GM23338 (cell line): Measurements from ENCODE around the gene RNU1-3. TPM values are rescaled to one million over a fixed set of nuclear protein-coding genes. Genes with fewer than 3 reads are reported as not detected.
A peak's percentile ranks its signal among the peaks of the same experiment; 100 is the strongest.
"Not testable (repeated sequence)": the region's sequence is repeated elsewhere in the genome, so short reads cannot be mapped to it uniquely, and the experiment has no call there.

Source experiments
- ATAC-seq: fragments of 200-7000 bp; cut with Tn5 transposase; 3 replicates; pipeline ENCODE4 v1.9.1; 2020
- DNase-seq: peaks from one replicate; pipeline ENCODE4 v3.0.0-alpha.2; 2015; ENCODE audit warnings: low spot score
- H2AFZ ChIP-seq: fragments of 200-600 bp; sonication (generic); 2 replicates; pipeline ENCODE4 v1.8.0; 2016; ENCODE audit warnings: antibody characterized with exemption, mild to moderate bottlenecking, moderate library complexity
- H3F3A ChIP-seq: fragments of 200-600 bp; sonication (generic); replicated peaks from 2 replicates; pipeline ENCODE4 v1.8.0; 2017; ENCODE audit warnings: antibody characterized with exemption, mixed run types, low read depth
- H3K27ac ChIP-seq: fragments of 200-600 bp; sonication (generic); 2 replicates; pipeline ENCODE4 v1.6.1; 2016; ENCODE audit warnings: low read depth
- H3K27me3 ChIP-seq: fragments of 200-600 bp; sonication (generic); 2 replicates; pipeline ENCODE4 v1.8.0; 2016; ENCODE audit warnings: mild to moderate bottlenecking, mixed run types, moderate library complexity; ENCODE audit not compliant: insufficient read depth
- H3K36me3 ChIP-seq: fragments of 200-600 bp; sonication (generic); 2 replicates; pipeline ENCODE4 v1.8.0; 2016; ENCODE audit warnings: mild to moderate bottlenecking; ENCODE audit not compliant: insufficient read depth
- H3K4me1 ChIP-seq: fragments of 200-600 bp; sonication (generic); 2 replicates; pipeline ENCODE4 v1.8.0; 2016; ENCODE audit warnings: mild to moderate bottlenecking, moderate library complexity; ENCODE audit not compliant: insufficient read depth
- H3K4me2 ChIP-seq: fragments of 200-600 bp; sonication (generic); 2 replicates; pipeline ENCODE4 v1.7.1; 2017; ENCODE audit warnings: mixed run types
- H3K4me3 ChIP-seq: fragments of 200-600 bp; sonication (generic); 2 replicates; pipeline ENCODE4 v1.6.1; 2016; ENCODE audit warnings: mixed run types
- H3K79me2 ChIP-seq: fragments of 200-600 bp; sonication (generic); replicated peaks from 2 replicates; pipeline ENCODE4 v1.8.0; 2017; ENCODE audit warnings: mild to moderate bottlenecking; ENCODE audit not compliant: insufficient read depth
- H3K9me2 ChIP-seq: fragments of 200-600 bp; sonication (generic); 2 replicates; pipeline ENCODE4 v1.8.0; 2017; ENCODE audit not compliant: insufficient read depth
- H4K20me1 ChIP-seq: fragments of 200-600 bp; sonication (generic); replicated peaks from 2 replicates; pipeline ENCODE4 v1.8.0; 2017; ENCODE audit warnings: mild to moderate bottlenecking; ENCODE audit not compliant: insufficient read depth
- H3K27ac Mint-ChIP-seq: 2 replicates; pipeline ENCODE4 v1.8.0; 2020; ENCODE audit warnings: inconsistent platforms, mild to moderate bottlenecking, moderate library complexity, mixed read lengths
- H3K27me3 Mint-ChIP-seq: 3 replicates; pipeline ENCODE4 v1.8.0; 2022; ENCODE audit warnings: low read depth, mild to moderate bottlenecking, moderate library complexity, mixed read lengths, inconsistent platforms; ENCODE audit not compliant: insufficient read depth, poor library complexity
- H3K36me3 Mint-ChIP-seq: 3 replicates; pipeline ENCODE4 v1.8.0; 2021; ENCODE audit warnings: low read depth, mild to moderate bottlenecking, inconsistent platforms, moderate library complexity, mixed read lengths
- H3K4me1 Mint-ChIP-seq: 3 replicates; pipeline ENCODE4 v1.8.0; 2020; ENCODE audit warnings: mild to moderate bottlenecking, inconsistent platforms, mixed read lengths
- H3K4me3 Mint-ChIP-seq: 3 replicates; pipeline ENCODE4 v1.8.0; 2021; ENCODE audit warnings: moderate library complexity, mild to moderate bottlenecking, inconsistent platforms, mixed read lengths
- H3K9me3 Mint-ChIP-seq: 3 replicates; pipeline ENCODE4 v1.8.0; 2020; ENCODE audit warnings: moderate library complexity, mild to moderate bottlenecking, inconsistent platforms, mixed read lengths
- EZH2 ChIP-seq: fragments of 200-600 bp; sonication (generic); IDR thresholded peaks from one replicate; pipeline ENCODE4 v1.8.0; 2017; ENCODE audit warnings: antibody characterized with exemption, mild to moderate bottlenecking, low read depth; ENCODE audit not compliant: unreplicated experiment
- JUNB ChIP-seq: IDR thresholded peaks from one replicate; pipeline ENCODE4 v1.6.1; 2016; ENCODE audit warnings: antibody characterized with exemption; ENCODE audit not compliant: unreplicated experiment
- ZNF114 ChIP-seq: fragments of 250-450 bp; sonication (Bioruptor Pico); IDR thresholded peaks from 2 replicates; pipeline ENCODE4 v1.5.0; 2020; ENCODE audit warnings: mild to moderate bottlenecking, moderate library complexity
- ZNF331 ChIP-seq: fragments of 250-450 bp; sonication (Bioruptor Pico); IDR thresholded peaks from 2 replicates; pipeline ENCODE4 v1.5.0; 2020; ENCODE audit warnings: low read depth, mild to moderate bottlenecking, moderate library complexity
- polyA plus RNA-seq: library from polyadenylated mRNA; unstranded; fragments of >200 nt; fragmentation: Nextera tagmentation; extraction: Ambion mirVana; gene quantifications from 2 replicates; pipeline ENCODE4 v1.2.1, GENCODE V29; 2016
- total RNA-seq: library from RNA; depleted of rRNA; stranded (reverse); fragments of >200 nt; shearing (Covaris generic); gene quantifications from 2 replicates; pipeline ENCODE4 v1.2.3, GENCODE V29; 2014
- TF ChIP-seq, protein P1 (sequence below), 2 experiments: fragments of 200-600 bp in 1 of 2; sonication (generic) in 1 of 2; conservative IDR thresholded peaks; 2 replicates each; pipeline versions ENCODE4 v1.5.1 to v1.6.1; 2016 to 2017; ENCODE audit warnings: antibody characterized with exemption in 2 of 2, low read depth in 2 of 2, mild to moderate bottlenecking in 2 of 2, moderate library complexity in 1 of 2

RNU1-3 gene
- total and polyA plus RNA-seq, 2 experiments from 2014 or later = not detected

DNA sequence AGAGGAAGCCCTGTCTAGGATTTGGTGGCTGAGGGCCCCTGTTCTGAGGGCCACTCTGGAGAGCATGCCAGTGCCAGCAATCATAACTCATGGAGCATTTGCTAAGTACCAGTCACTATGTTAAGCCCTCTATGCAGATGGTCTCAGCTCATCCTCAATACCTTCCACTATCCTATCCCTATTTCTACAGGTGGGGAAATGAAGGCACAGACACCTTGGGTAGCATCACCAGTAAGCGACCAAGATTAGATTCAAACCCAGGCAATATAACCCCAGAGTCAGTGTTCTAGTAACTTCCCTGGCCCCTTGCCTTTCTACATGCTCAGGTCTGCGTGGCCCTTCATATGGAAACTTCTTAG is 45.5 kb downstream of the RNU1-3 start (continued):
- TF ChIP-seq, protein P1, sequence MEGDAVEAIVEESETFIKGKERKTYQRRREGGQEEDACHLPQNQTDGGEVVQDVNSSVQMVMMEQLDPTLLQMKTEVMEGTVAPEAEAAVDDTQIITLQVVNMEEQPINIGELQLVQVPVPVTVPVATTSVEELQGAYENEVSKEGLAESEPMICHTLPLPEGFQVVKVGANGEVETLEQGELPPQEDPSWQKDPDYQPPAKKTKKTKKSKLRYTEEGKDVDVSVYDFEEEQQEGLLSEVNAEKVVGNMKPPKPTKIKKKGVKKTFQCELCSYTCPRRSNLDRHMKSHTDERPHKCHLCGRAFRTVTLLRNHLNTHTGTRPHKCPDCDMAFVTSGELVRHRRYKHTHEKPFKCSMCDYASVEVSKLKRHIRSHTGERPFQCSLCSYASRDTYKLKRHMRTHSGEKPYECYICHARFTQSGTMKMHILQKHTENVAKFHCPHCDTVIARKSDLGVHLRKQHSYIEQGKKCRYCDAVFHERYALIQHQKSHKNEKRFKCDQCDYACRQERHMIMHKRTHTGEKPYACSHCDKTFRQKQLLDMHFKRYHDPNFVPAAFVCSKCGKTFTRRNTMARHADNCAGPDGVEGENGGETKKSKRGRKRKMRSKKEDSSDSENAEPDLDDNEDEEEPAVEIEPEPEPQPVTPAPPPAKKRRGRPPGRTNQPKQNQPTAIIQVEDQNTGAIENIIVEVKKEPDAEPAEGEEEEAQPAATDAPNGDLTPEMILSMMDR (conservative IDR thresholded peaks at IDR 0.05; ENCODE audit: low read depth in 2 of 2) = no peak
- TF ChIP-seq EZH2 = no peak
- no peak for TF ChIP-seq JUNB
- TF ChIP-seq ZNF114 (CRISPR knock-in tag) = no peak

DNA sequence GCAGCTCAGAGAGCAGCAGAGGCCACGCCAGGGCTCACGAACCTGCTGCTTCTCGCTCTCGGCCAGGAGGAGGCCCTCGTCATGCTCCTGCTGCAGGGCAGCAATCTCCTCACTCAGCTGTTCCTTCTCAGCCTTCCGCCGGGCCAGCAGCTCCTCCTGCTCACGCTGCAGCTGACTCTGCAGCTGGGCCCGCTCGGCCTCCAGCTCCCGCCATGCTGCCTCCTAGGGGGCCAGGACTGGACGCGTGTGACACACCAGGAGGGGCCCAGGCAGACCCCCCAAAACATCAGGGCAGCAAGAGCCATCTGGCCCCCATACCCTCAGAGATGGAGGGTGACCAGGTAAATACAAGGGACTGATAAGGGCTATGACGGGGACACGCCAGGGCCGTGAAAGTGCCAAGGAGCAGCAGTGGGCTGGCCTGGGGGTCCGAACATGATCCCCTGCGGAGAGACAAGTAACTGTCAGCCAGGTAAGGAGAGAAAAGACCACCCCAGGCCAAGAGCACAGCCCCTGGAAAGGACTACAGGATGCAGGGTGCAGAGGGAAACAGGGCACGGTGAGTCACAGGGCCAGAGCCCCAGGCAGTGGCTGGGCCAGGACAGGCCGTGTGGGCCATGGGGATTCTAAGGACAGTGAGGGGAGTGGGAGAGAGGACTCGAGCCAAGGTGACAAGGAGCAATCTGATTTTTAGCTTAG is 46.8 kb downstream of the RNU1-3 start:
- not testable (repeated sequence) for H3F3A ChIP-seq, H3K36me3 Mint-ChIP-seq, H2AFZ ChIP-seq, H3K4me3 ChIP-seq, H3K27ac ChIP-seq, H3K4me3 Mint-ChIP-seq, H3K4me2 ChIP-seq, H3K9me2 ChIP-seq, H4K20me1 ChIP-seq, H3K4me1 ChIP-seq, H3K4me1 Mint-ChIP-seq, H3K27me3 Mint-ChIP-seq, H3K79me2 ChIP-seq, H3K9me3 Mint-ChIP-seq, H3K27ac Mint-ChIP-seq
- peak; percentile 83 for DNase-seq
- Histone ChIP-seq H3K27me3 (peaks cover 11% of the 10 kb centered on the region), H3K36me3 (peaks cover 10% of the 10 kb centered on the region)
- TF ChIP-seq, protein P1 (conservative IDR thresholded peaks at IDR 0.05; ENCODE audit: low read depth in 2 of 2) = peak in 1 of 2 experiments; percentile 47; a peak in 2 of 4 replicates
- peak; percentile 28 for ATAC-seq

DNA sequence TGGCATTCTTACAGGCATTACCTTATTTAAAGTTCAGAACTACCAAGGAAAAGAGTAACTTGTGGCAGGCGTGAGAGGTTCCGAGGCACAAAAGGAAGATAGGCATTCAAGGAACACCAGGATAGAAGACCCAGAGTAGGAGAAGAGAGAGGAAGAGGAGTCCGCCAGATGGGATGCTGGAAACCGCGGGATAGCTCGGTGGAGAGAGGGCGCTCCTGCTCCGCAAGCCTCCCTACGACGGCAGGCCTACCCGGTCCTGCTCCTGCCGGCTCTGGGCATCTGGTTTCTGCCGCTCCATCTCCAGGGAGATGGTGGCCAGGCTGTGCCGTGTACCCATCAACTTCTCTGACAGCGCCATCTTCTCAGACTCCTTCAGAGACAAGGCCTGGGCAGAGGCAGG is 48.0 kb downstream of the RNU1-3 start:
- H3K4me1 Mint-ChIP-seq = no peaks in the 10 kb centered on the region
- no peaks in the 10 kb centered on the region for H3K79me2 ChIP-seq
- no peak overlapping the region for H2AFZ ChIP-seq
- no peak for TF ChIP-seq ZNF331 (CRISPR knock-in tag)
- TF ChIP-seq, protein P1 (conservative IDR thresholded peaks at IDR 0.05; ENCODE audit: low read depth in 2 of 2) = peak; percentile 59 to 85
- H3K9me3 Mint-ChIP-seq = no peaks in the 10 kb centered on the region
- H3F3A ChIP-seq = peaks cover 15% of the 10 kb centered on the region
- peaks cover 10% of the 10 kb centered on the region; the same call in 1 of the 2 replicates for H3K4me1 ChIP-seq
- peaks cover 8% of the 10 kb centered on the region for H3K36me3 ChIP-seq
- H3K27me3 ChIP-seq = peaks cover 23% of the 10 kb centered on the region
- no peak overlapping the region for H3K4me3 Mint-ChIP-seq
- no peak overlapping the region for H3K27ac ChIP-seq
- no peak overlapping the region for H3K4me2 ChIP-seq
- H3K36me3 Mint-ChIP-seq = no peaks in the 10 kb centered on the region
- no peak overlapping the region for H3K27ac Mint-ChIP-seq
- no peaks in the 10 kb centered on the region for H3K27me3 Mint-ChIP-seq
- peak; percentile 43 for ATAC-seq
- no peaks in the 10 kb centered on the region for H3K9me2 ChIP-seq
- H4K20me1 ChIP-seq = peaks cover 9% of the 10 kb centered on the region; the same call in 1 of the 2 replicates
- DNase-seq = peak; percentile 95
- H3K4me3 ChIP-seq = no peak overlapping the region
